ENCODE measurements around the gene EPB41L3.

DNA sequence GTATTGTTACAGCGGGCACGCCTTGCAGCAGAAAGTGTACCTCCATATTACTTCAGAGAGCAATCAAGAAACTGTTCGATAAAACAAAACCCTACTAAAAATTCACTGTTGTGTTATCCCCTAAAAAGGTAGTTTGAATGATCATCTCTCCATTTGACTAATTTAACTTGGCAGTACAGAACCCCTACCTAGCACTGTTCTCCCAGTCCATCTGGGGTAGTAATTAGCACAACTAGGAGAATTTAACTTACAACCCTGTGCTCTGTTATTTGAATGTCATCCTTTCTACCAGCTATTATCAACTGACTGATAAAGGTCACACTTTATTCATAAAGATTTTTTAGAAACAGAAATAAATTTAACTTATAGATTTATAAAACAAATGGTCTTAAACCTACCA lies 121.2 kb downstream of the EPB41L3 start:
- TF ChIP-seq CTCF (IDR thresholded peaks at IDR 0.05) (no peak), POLR2A (IDR thresholded peaks at IDR 0.05; ENCODE audit: low read depth) (no peak), POLR2AphosphoS5 (IDR thresholded peaks at IDR 0.05) (no peak), EP300 (IDR thresholded peaks at IDR 0.05) (no peak)

Data from esophagus muscularis mucosa (tissue), 4 donors.